ENCODE results near the gene TMEM267. TPM values are rescaled to one million over a fixed set of nuclear protein-coding genes. Genes with fewer than 3 reads are reported as not detected.
"Not testable (repeated sequence)": the region's sequence is repeated elsewhere in the genome, so short reads cannot be mapped to it uniquely, and the experiment has no call there.

Gene TMEM267
- total RNA-seq, 1 donor from 2014 or later, result 20.0 TPM

- no peak overlapping the region for H3K27ac Mint-ChIP-seq
Measured at GRCh38 chr5:43429016-43429415, 54.6 kb downstream of the TMEM267 start.

GRCh38 chr5:43427306-43427705, 56.4 kb downstream of the TMEM267 start:
- H3K36me3 Mint-ChIP-seq (ENCODE audit: low read depth), result no peaks in the 10 kb centered on the region

More at GRCh38 chr5:43429016-43429415, 54.6 kb downstream of the TMEM267 start:
- no peak overlapping the region for H3K4me3 Mint-ChIP-seq
- H3K36me3 Mint-ChIP-seq (ENCODE audit: low read depth), result no peaks in the 10 kb centered on the region
- H3K27me3 Mint-ChIP-seq, result no peaks in the 10 kb centered on the region
- no peak for DNase-seq
- H3K4me1 Mint-ChIP-seq, result no peaks in the 10 kb centered on the region
- intact Hi-C loops (cut with micrococcal nuclease), result no loop called here
- H3K9me3 Mint-ChIP-seq, result peaks cover 3% of the 10 kb centered on the region

GRCh38 chr5:43425983-43426382, 57.7 kb downstream of the TMEM267 start:
- intact Hi-C loops (cut with micrococcal nuclease), result no loop called here
- H3K36me3 Mint-ChIP-seq (ENCODE audit: low read depth), result no peaks in the 10 kb centered on the region
- H3K4me3 Mint-ChIP-seq, result no peak overlapping the region
- no peaks in the 10 kb centered on the region for H3K27me3 Mint-ChIP-seq
- DNase-seq, result no peak
- no peaks in the 10 kb centered on the region for H3K4me1 Mint-ChIP-seq
- H3K9me3 Mint-ChIP-seq, result peaks cover 3% of the 10 kb centered on the region
- H3K27ac Mint-ChIP-seq, result no peak overlapping the region

More at GRCh38 chr5:43427306-43427705, 56.4 kb downstream of the TMEM267 start:
- intact Hi-C loops (cut with micrococcal nuclease), result no loop called here
- no peaks in the 10 kb centered on the region for H3K27me3 Mint-ChIP-seq
- no peaks in the 10 kb centered on the region for H3K4me1 Mint-ChIP-seq
- H3K9me3 Mint-ChIP-seq, result peaks cover 3% of the 10 kb centered on the region
- H3K4me3 Mint-ChIP-seq, result no peak overlapping the region
- no peak for DNase-seq
- H3K27ac Mint-ChIP-seq, result no peak overlapping the region

- H3K4me3 Mint-ChIP-seq; H3K27me3 Mint-ChIP-seq; H3K9me3 Mint-ChIP-seq; intact Hi-C loops (cut with micrococcal nuclease); H3K36me3 Mint-ChIP-seq (ENCODE audit: low read depth); DNase-seq; H3K27ac Mint-ChIP-seq; H3K4me1 Mint-ChIP-seq: not testable (repeated sequence)
Measured at GRCh38 chr5:43423086-43423485, 60.6 kb downstream of the TMEM267 start.

GRCh38 chr5:43422143-43422542, 61.5 kb downstream of the TMEM267 start:
- Mint-ChIP-seq H3K27ac (no peak overlapping the region), H3K9me3 (peaks cover 3% of the 10 kb centered on the region), H3K4me1 (no peaks in the 10 kb centered on the region), H3K27me3 (peaks cover 3% of the 10 kb centered on the region), H3K36me3 (ENCODE audit: low read depth) (no peaks in the 10 kb centered on the region), H3K4me3 (no peak overlapping the region)
- no peak for DNase-seq
- intact Hi-C loops (cut with micrococcal nuclease), result no loop called here

- no peaks in the 10 kb centered on the region for H3K36me3 Mint-ChIP-seq (ENCODE audit: low read depth)
Measured at GRCh38 chr5:43421450-43422133, 62.1 kb downstream of the TMEM267 start.

GRCh38 chr5:43420241-43420640, 63.4 kb downstream of the TMEM267 start:
- H3K27ac Mint-ChIP-seq, result no peak overlapping the region
- intact Hi-C loops (cut with micrococcal nuclease), result no loop called here
- H3K27me3 Mint-ChIP-seq, result peaks cover 4% of the 10 kb centered on the region
- no peak overlapping the region for H3K4me3 Mint-ChIP-seq
- no peaks in the 10 kb centered on the region for H3K4me1 Mint-ChIP-seq
- H3K36me3 Mint-ChIP-seq (ENCODE audit: low read depth), result no peaks in the 10 kb centered on the region
- no peak for DNase-seq
- peaks cover 1% of the 10 kb centered on the region for H3K9me3 Mint-ChIP-seq

More at GRCh38 chr5:43421450-43422133, 62.1 kb downstream of the TMEM267 start:
- Mint-ChIP-seq H3K9me3 (peaks cover 3% of the 10 kb centered on the region), H3K27ac (no peak overlapping the region), H3K27me3 (peaks cover 4% of the 10 kb centered on the region), H3K4me1 (no peaks in the 10 kb centered on the region), H3K4me3 (no peak overlapping the region)
- intact Hi-C loops (cut with micrococcal nuclease), result no loop called here
- DNase-seq, result no peak

GRCh38 chr5:43418561-43418960, 65.1 kb downstream of the TMEM267 start:
- Mint-ChIP-seq H3K4me1 (no peaks in the 10 kb centered on the region), H3K9me3 (no peaks in the 10 kb centered on the region)

GRCh38 chr5:43416803-43417394, 66.8 kb downstream of the TMEM267 start:
- H3K36me3 Mint-ChIP-seq (ENCODE audit: low read depth), result no peaks in the 10 kb centered on the region
- no peak overlapping the region for H3K4me3 Mint-ChIP-seq
- DNase-seq, result no peak
- no peaks in the 10 kb centered on the region for H3K4me1 Mint-ChIP-seq
- H3K27ac Mint-ChIP-seq, result no peak overlapping the region
- no peaks in the 10 kb centered on the region for H3K9me3 Mint-ChIP-seq
- peaks cover 4% of the 10 kb centered on the region for H3K27me3 Mint-ChIP-seq
- intact Hi-C loops (cut with micrococcal nuclease), result no loop called here

More at GRCh38 chr5:43418561-43418960, 65.1 kb downstream of the TMEM267 start:
- no peak overlapping the region for H3K27ac Mint-ChIP-seq
- no peak overlapping the region for H3K4me3 Mint-ChIP-seq
- H3K27me3 Mint-ChIP-seq, result peaks cover 4% of the 10 kb centered on the region
- intact Hi-C loops (cut with micrococcal nuclease), result no loop called here
- DNase-seq, result no peak
- H3K36me3 Mint-ChIP-seq (ENCODE audit: low read depth), result no peaks in the 10 kb centered on the region

- Mint-ChIP-seq H3K27ac (no peak overlapping the region), H3K4me1 (no peaks in the 10 kb centered on the region), H3K4me3 (no peak overlapping the region), H3K9me3 (no peaks in the 10 kb centered on the region), H3K27me3 (peaks cover 4% of the 10 kb centered on the region), H3K36me3 (ENCODE audit: low read depth) (no peaks in the 10 kb centered on the region)
- intact Hi-C loops (cut with micrococcal nuclease), result no loop called here
- no peak for DNase-seq
Measured at GRCh38 chr5:43415935-43416802, 67.5 kb downstream of the TMEM267 start.

- no peak for DNase-seq
- Mint-ChIP-seq H3K27ac (no peak overlapping the region), H3K27me3 (peaks cover 3% of the 10 kb centered on the region), H3K4me3 (no peak overlapping the region), H3K36me3 (ENCODE audit: low read depth) (no peaks in the 10 kb centered on the region), H3K4me1 (no peaks in the 10 kb centered on the region), H3K9me3 (no peaks in the 10 kb centered on the region)
- intact Hi-C loops (cut with micrococcal nuclease), result no loop called here
Measured at GRCh38 chr5:43413966-43414365, 69.7 kb downstream of the TMEM267 start.

GRCh38 chr5:43412644-43413043, 71.0 kb downstream of the TMEM267 start:
- no peaks in the 10 kb centered on the region for H3K9me3 Mint-ChIP-seq
- H3K27ac Mint-ChIP-seq, result no peak overlapping the region
- no peak for DNase-seq
- H3K4me1 Mint-ChIP-seq, result no peaks in the 10 kb centered on the region
- peaks cover 3% of the 10 kb centered on the region for H3K27me3 Mint-ChIP-seq
- no peak overlapping the region for H3K4me3 Mint-ChIP-seq
- intact Hi-C loops (cut with micrococcal nuclease), result no loop called here
- no peaks in the 10 kb centered on the region for H3K36me3 Mint-ChIP-seq (ENCODE audit: low read depth)

- intact Hi-C loops (cut with micrococcal nuclease), result no loop called here
- Mint-ChIP-seq H3K9me3 (peaks cover 3% of the 10 kb centered on the region), H3K27me3 (peaks cover 1% of the 10 kb centered on the region), H3K36me3 (ENCODE audit: low read depth) (no peaks in the 10 kb centered on the region), H3K27ac (no peak within 1 kb of the TSS), H3K4me1 (no peaks in the 10 kb centered on the region), H3K4me3 (no peak within 1 kb of the TSS)
- no peak for DNase-seq
Measured at GRCh38 chr5:43412156-43412555, 71.5 kb downstream of the TMEM267 start, which contains the start of gene CCL28. TSS of gene CCL28 (minus strand) at chr5:43412391. CDS start at chr5:43412316, 75 bp downstream.

- Mint-ChIP-seq H3K36me3 (ENCODE audit: low read depth) (no peaks in the 10 kb centered on the region), H3K27ac (no peak overlapping the region), H3K4me3 (no peak overlapping the region), H3K9me3 (peaks cover 6% of the 10 kb centered on the region), H3K4me1 (no peaks in the 10 kb centered on the region), H3K27me3 (peaks cover 2% of the 10 kb centered on the region)
- intact Hi-C loops (cut with micrococcal nuclease), result no loop called here
- DNase-seq, result no peak
Measured at GRCh38 chr5:43411495-43411894, 72.2 kb downstream of the TMEM267 start.

Data from activated CD4-positive, alpha-beta T cell treated with anti-CD3 and anti-CD28 coated beads, Interleukin-2, amount 10 ng/mL, durations not matched to agents 24 days and 14 days (primary cell).